SK-N-MC (cell line): ENCODE measurements around the gene PLA2G6.
"Not testable (repeated sequence)": the region's sequence is repeated elsewhere in the genome, so short reads cannot be mapped to it uniquely, and the experiment has no call there.

Experiments
- DNase-seq: peaks from one replicate; pipeline ENCODE4 v3.0.0-alpha.2; 2011; ENCODE audit warnings: low read depth, low spot score
- H3K27ac ChIP-seq: fragments of 200-600 bp; sonication (generic); 2 replicates; pipeline ENCODE4 v1.5.1; 2016; ENCODE audit warnings: mixed run types
- H3K36me3 ChIP-seq: fragments of 200-600 bp; sonication (generic); 2 replicates; pipeline ENCODE4 v1.6.1; 2017; ENCODE audit warnings: antibody characterized with exemption, low read length, mixed read lengths; ENCODE audit not compliant: insufficient read depth
- H3K4me3 ChIP-seq: fragments of 200-600 bp; sonication (generic); 2 replicates; pipeline ENCODE4 v1.5.1; 2016
- H3K9ac ChIP-seq: fragments of 200-600 bp; sonication (generic); 2 replicates; pipeline ENCODE4 v1.8.0; 2017; ENCODE audit warnings: mixed run types, mixed read lengths; ENCODE audit not compliant: insufficient read length
- H3K9me3 ChIP-seq: fragments of 200-600 bp; sonication (generic); 2 replicates; pipeline ENCODE4 v1.6.1; 2017; ENCODE audit warnings: low read depth, mild to moderate bottlenecking, antibody characterized with exemption, low read length, moderate library complexity, mixed read lengths
- EZH2 ChIP-seq: fragments of 200-600 bp; sonication (generic); IDR thresholded peaks from one replicate; pipeline ENCODE4 v1.6.1; 2017; ENCODE audit warnings: antibody characterized with exemption
- FOXP2 ChIP-seq: optimal IDR thresholded peaks from 2 replicates; pipeline ENCODE3; 2011; ENCODE audit warnings: mild to moderate bottlenecking, moderate library complexity; ENCODE audit not compliant: insufficient read depth; ENCODE audit errors: extremely low read length, control extremely low read depth
- POLR2AphosphoS5 ChIP-seq: IDR thresholded peaks from 2 replicates; pipeline ENCODE4 v1.6.1; 2012; ENCODE audit warnings: mild to moderate bottlenecking, low read depth, low read length, borderline replicate concordance

PLA2G6 gene

GRCh38 chr22:38125751-38126201 is 55.9 kb downstream of the PLA2G6 start:
- Histone ChIP-seq H3K4me3 (no peak overlapping the region), H3K36me3 (no peaks in the 10 kb centered on the region), H3K9ac (no peak overlapping the region), H3K9me3 (no peaks in the 10 kb centered on the region), H3K27ac (no peak overlapping the region)
- DNase-seq: no peak
- no peak for TF ChIP-seq POLR2AphosphoS5
- TF ChIP-seq EZH2: no peak
- no peak for TF ChIP-seq FOXP2

- no peak overlapping the region for H3K4me3 ChIP-seq
- no peak for DNase-seq
- no peaks in the 10 kb centered on the region for H3K9me3 ChIP-seq
- TF ChIP-seq POLR2AphosphoS5 (no peak), FOXP2 (no peak), EZH2 (no peak)
- no peaks in the 10 kb centered on the region for H3K36me3 ChIP-seq
- no peak overlapping the region for H3K9ac ChIP-seq
- H3K27ac ChIP-seq: no peak overlapping the region
Observed at GRCh38 chr22:38125038-38125610, 56.5 kb downstream of the PLA2G6 start.

GRCh38 chr22:38124236-38124974 is 57.2 kb downstream of the PLA2G6 start:
- Histone ChIP-seq H3K9ac (no peak overlapping the region), H3K4me3 (no peak overlapping the region), H3K27ac (no peak overlapping the region), H3K9me3 (no peaks in the 10 kb centered on the region), H3K36me3 (no peaks in the 10 kb centered on the region)
- TF ChIP-seq EZH2 (no peak), FOXP2 (no peak), POLR2AphosphoS5 (no peak)
- DNase-seq: no peak

GRCh38 chr22:38122616-38123015 is 59.0 kb downstream of the PLA2G6 start:
- Histone ChIP-seq H3K4me3 (no peak overlapping the region), H3K9ac (no peak overlapping the region), H3K27ac (no peak overlapping the region), H3K36me3 (no peaks in the 10 kb centered on the region), H3K9me3 (no peaks in the 10 kb centered on the region)
- TF ChIP-seq EZH2 (no peak), FOXP2 (no peak), POLR2AphosphoS5 (no peak)
- DNase-seq: no peak

GRCh38 chr22:38120359-38121110 is 61.1 kb downstream of the PLA2G6 start:
- no peak overlapping the region for H3K4me3 ChIP-seq
- no peak overlapping the region for H3K27ac ChIP-seq
- no peaks in the 10 kb centered on the region for H3K9me3 ChIP-seq
- no peak overlapping the region for H3K9ac ChIP-seq
- H3K36me3 ChIP-seq: no peaks in the 10 kb centered on the region
- no peak for DNase-seq
- no peak for TF ChIP-seq EZH2
- no peak for TF ChIP-seq FOXP2
- TF ChIP-seq POLR2AphosphoS5: no peak

GRCh38 chr22:38118747-38119146 is 62.9 kb downstream of the PLA2G6 start:
- not testable (repeated sequence) for H3K27ac ChIP-seq, DNase-seq, H3K9ac ChIP-seq, H3K4me3 ChIP-seq, H3K9me3 ChIP-seq, H3K36me3 ChIP-seq

- no peak overlapping the region for H3K4me3 ChIP-seq
- no peaks in the 10 kb centered on the region for H3K36me3 ChIP-seq
- no peak for DNase-seq
- H3K9me3 ChIP-seq: no peaks in the 10 kb centered on the region
- TF ChIP-seq FOXP2 (no peak), EZH2 (no peak), POLR2AphosphoS5 (no peak)
- no peak overlapping the region for H3K27ac ChIP-seq
- H3K9ac ChIP-seq: no peak overlapping the region
Observed at GRCh38 chr22:38118182-38118581, 63.4 kb downstream of the PLA2G6 start.

- not testable (repeated sequence) for H3K36me3 ChIP-seq, H3K9me3 ChIP-seq, H3K4me3 ChIP-seq, H3K9ac ChIP-seq, DNase-seq, H3K27ac ChIP-seq
Observed at GRCh38 chr22:38117556-38117955, 64.1 kb downstream of the PLA2G6 start.
